GM21528 (cell line): ENCODE measurements around the gene DHRS7B.
"Not testable (repeated sequence)": the region's sequence is repeated elsewhere in the genome, so short reads cannot be mapped to it uniquely, and the experiment has no call there.

ENCODE experiments used
- ATAC-seq: cut with Tn5 transposase; IDR thresholded peaks from one replicate; pipeline ENCODE4 v1.9.1; 2021; ENCODE audit warnings: mild to moderate bottlenecking, moderate library complexity; ENCODE audit not compliant: unreplicated experiment, low FRiP score

Gene DHRS7B

GRCh38 chr17:21201874-21202273 is 75.1 kb downstream of the DHRS7B start:
- no peak for ATAC-seq

- ATAC-seq: no peak
Observed at GRCh38 chr17:21202512-21202911, 75.7 kb downstream of the DHRS7B start.

- ATAC-seq: no peak
Observed at GRCh38 chr17:21204935-21205334, 78.2 kb downstream of the DHRS7B start.

GRCh38 chr17:21208352-21208751 is 81.6 kb downstream of the DHRS7B start:
- no peak for ATAC-seq

- no peak for ATAC-seq
Observed at GRCh38 chr17:21209511-21210175, 82.9 kb downstream of the DHRS7B start.

GRCh38 chr17:21210411-21211076 is 83.8 kb downstream of the DHRS7B start:
- ATAC-seq: no peak

- ATAC-seq: no peak
Observed at GRCh38 chr17:21211825-21212479, 85.2 kb downstream of the DHRS7B start.

- peak; percentile 3 for ATAC-seq
Observed at GRCh38 chr17:21212826-21213637, 86.3 kb downstream of the DHRS7B start.

GRCh38 chr17:21213638-21214014 is 86.9 kb downstream of the DHRS7B start:
- peak; percentile 27 for ATAC-seq

- ATAC-seq: peak; percentile 87
Observed at GRCh38 chr17:21214015-21214776, 87.4 kb downstream of the DHRS7B start, which contains the start of gene TMEM11. TMEM11 (minus strand) TSS chr17:21214161; CDS start chr17:21214152, 9 bp downstream.

GRCh38 chr17:21214777-21215541 is 88.2 kb downstream of the DHRS7B start:
- ATAC-seq: peak; percentile 25

GRCh38 chr17:21215935-21216334 is 89.2 kb downstream of the DHRS7B start:
- ATAC-seq: no peak

- ATAC-seq: no peak
Observed at GRCh38 chr17:21217346-21217745, 90.6 kb downstream of the DHRS7B start.

- ATAC-seq: no peak
Observed at GRCh38 chr17:21218101-21218500, 91.3 kb downstream of the DHRS7B start.

GRCh38 chr17:21218831-21219380 is 92.1 kb downstream of the DHRS7B start:
- ATAC-seq: no peak

- no peak for ATAC-seq
Observed at GRCh38 chr17:21223086-21223485, 96.3 kb downstream of the DHRS7B start.

- not testable (repeated sequence) for ATAC-seq
Observed at GRCh38 chr17:21227277-21227676, 100.5 kb downstream of the DHRS7B start.

GRCh38 chr17:21228111-21228510 is 101.3 kb downstream of the DHRS7B start:
- ATAC-seq: no peak

- no peak for ATAC-seq
Observed at GRCh38 chr17:21228845-21229244, 102.1 kb downstream of the DHRS7B start.
